HG03457 (cell line): ENCODE data around the gene PAK5.

Source experiments
- ATAC-seq: cut with Tn5 transposase; IDR thresholded peaks from one replicate; pipeline ENCODE4 v1.9.1; 2021; ENCODE audit warnings: moderate number of reproducible peaks; ENCODE audit not compliant: unreplicated experiment

PAK5 gene

GRCh38 chr20:9581509-9581908 lies 257.4 kb downstream of the PAK5 start:
- ATAC-seq, result no peak

GRCh38 chr20:9578594-9578993 lies 260.3 kb downstream of the PAK5 start:
- no peak for ATAC-seq

GRCh38 chr20:9577397-9577796 lies 261.5 kb downstream of the PAK5 start:
- ATAC-seq, result no peak

- no peak for ATAC-seq
Observed at GRCh38 chr20:9576695-9577094, 262.2 kb downstream of the PAK5 start.

- no peak for ATAC-seq
Observed at GRCh38 chr20:9575836-9576235, 263.0 kb downstream of the PAK5 start.

- no peak for ATAC-seq
Observed at GRCh38 chr20:9574776-9575175, 264.1 kb downstream of the PAK5 start.

GRCh38 chr20:9574181-9574580 lies 264.7 kb downstream of the PAK5 start:
- no peak for ATAC-seq

- ATAC-seq, result no peak
Observed at GRCh38 chr20:9573335-9574151, 265.3 kb downstream of the PAK5 start.

DNA sequence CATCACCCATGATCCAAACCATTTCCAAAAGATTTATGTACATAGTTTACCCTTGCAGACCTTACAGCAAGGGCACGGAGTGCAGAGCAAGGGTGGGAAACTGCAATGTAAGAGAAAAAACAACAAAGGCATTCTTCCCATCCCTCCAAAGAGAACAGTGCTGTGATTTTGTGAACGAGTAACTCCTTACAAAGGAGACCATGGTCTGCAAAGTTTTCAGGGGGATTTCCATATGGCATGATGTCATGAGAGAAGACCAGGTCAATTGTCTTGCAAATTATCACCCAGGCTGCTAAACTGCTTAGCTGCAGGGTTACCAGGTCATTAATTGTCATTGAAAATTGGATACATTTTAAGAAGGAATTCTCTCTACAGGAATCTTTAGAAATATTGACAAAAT lies 266.2 kb downstream of the PAK5 start:
- no peak for ATAC-seq

DNA sequence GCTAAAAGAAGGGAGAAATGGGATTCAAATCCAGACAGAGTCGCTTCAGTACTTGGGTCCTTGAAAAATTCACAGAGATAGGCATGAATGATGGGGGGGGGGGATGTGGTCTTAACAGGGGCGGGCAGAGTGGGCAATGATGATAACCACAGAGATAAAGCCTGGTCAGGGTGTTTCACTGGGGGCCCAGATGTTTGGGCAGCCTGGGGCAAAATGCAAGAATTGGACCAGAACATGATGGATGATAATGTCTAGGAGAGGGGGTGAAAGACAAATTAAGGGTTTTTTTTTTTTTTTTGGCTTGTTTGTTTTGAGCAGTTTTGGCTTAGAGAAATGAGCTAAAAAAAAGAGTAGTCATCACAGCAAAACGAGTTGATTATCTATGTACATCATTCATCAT lies 267.1 kb downstream of the PAK5 start:
- ATAC-seq, result no peak

DNA sequence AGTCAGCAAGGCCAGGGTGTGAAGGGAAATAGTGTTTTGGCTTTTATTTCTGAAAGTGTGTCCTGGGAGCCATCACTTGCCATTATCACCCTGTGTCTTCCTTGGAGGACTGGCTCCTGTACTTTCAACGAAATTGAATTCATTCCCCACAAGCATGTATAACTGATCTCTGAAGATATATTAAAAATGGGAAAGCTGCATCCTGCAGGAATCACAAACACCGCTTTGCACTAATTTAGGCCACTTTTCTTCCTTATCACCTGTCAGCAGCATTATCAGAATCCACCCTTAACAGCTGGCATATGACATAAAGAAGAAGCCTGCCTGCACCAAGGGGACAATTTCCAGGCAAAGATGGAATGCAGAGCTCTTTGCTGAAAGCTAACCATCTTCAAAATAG lies 268.3 kb downstream of the PAK5 start:
- no peak for ATAC-seq

DNA sequence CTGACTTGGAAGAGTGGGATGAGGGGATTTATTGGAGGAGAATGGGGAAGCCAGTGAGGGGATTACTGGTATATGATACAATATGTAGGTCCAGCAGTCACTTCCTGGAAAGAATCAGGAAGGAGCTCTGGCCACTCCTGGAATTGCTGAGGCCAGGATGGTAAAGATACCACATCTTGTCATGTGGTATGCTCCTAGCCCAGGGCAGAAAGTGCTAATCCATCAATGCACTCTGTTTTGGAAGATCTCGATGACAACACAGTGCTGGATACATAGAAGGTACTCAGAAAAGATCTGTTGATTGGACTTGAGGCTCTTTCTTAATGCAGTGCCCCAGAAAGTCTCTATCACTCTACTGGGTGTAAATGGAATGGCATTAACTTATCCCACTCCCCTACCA lies 271.9 kb downstream of the PAK5 start:
- no peak for ATAC-seq

GRCh38 chr20:9565910-9566550 lies 272.8 kb downstream of the PAK5 start:
- ATAC-seq, result no peak

DNA sequence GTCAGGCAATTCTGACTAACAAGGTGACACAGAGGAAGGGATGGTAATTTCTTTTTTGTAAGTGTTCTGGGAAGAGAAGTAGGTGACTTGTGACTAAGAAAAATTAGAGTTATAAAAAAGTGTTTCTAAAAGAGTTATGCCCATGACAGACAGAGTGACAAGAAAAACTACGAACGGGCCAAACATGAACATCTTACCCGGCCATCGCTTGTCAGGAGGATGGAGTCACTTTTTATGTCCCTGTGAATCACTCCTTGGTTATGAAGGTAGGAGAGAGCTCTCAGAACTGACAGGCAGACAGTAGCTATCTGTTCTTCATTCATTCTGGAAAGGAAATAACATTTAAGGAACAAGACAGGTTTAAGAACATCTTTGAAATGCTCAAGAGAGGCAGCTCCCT lies 281.5 kb downstream of the PAK5 start:
- no peak for ATAC-seq

DNA sequence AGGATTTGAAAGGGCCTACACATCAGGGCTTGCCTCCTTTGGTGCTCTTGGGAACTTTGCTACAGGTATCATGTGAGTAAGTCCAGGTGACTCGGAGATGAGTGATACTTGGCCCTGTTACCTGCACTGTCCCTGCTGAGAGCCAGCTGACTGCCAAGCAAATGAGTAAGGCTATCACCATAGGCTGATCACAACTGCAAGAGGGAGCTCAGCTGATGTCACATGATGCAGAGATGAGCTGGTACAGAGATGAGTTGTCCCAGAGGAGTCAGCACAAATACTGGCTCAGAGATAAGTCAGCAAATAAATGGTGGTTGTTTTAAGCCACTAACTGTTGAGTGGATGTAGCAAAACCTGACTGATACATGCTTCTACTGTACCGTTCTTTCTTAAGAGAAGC lies 283.1 kb downstream of the PAK5 start:
- no peak for ATAC-seq

DNA sequence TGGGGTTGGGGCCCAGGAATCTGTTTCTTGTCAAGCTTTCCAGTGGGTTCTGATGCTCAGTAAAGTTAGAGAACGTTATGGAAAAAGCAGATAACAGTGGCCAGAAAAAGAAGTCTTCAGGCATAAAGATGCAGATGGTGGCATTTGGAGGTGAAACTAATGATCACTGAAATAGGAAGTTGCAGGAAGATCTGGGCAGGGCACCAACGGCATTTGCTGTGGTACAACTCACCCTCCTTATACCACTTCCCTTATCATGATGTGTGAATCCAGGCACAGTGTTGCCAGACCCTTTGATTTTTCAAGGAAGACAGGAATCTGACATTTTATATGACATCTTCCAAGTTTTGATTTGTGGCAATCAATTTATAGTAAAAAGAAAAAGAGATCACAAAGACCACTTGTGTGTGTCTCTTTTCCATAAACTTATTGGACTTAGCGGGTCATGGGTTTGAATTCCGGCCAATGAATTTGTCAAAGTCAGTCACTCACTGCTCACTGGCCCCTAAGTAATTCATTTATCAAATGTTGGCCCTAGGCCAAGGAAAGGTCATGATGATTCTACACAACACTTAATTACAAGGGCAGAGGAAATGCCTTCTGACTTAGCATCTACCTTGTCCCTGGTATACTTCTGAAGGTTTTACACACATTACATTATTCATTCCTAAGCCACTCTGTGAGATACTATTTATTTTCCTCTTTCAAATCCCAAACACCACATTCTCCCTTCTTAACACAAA lies 286.9 kb downstream of the PAK5 start:
- no peak for ATAC-seq

DNA sequence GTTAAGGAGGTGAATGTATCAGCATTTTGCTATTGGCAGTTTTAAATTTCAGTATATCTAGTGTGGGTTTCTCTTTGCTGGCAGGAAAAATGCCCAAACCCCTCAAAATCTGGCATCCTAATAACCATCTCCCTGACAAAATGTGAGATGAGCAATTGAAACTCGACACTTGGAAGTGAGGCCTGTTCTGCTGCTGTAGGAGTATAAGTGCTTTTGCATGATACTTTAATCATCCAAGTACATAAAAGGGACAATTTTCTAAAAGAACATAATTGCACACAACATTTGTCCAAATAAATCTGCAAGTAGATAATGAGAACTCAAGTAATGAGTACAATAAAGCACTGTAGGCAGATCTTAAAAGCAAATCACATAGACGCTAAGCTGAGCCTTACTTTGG lies 288.0 kb downstream of the PAK5 start:
- no peak for ATAC-seq

DNA sequence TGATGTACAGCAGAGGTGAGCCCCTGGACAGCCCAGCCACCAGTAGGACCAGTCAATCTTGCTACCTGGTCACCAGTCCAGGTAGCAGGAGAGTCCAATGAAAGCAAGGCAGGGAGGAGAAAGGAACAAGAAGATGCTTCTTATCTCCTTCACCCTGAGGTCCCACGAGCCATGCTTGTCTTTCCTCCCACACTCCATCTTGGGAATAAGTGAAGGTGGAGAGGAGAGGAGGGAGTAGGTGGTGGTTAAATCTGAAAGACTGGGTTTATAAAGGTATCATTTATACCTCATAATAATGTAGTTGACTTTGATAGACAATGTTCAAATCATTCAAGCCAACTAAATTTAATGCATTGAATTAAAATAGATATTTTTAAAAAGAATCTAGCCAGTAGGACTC lies 288.6 kb downstream of the PAK5 start:
- no peak for ATAC-seq

DNA sequence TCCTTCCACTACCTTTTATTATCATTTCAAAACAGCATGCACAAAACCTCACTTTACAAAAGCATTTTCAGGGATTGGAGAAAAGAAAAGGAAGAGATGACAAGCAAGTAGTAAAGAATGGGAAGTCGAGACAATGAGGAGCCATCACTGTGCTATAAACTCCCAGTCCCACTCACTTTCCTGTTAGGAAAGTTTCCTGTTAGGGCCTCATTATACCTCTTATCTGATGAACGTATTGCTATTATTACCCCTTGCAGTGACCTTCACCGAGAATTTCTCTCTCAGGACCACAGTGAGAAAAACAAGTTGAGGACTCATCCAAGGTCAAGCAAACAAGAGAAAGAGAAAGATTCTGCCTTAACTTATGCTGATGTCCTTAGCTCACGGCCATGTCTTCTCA lies 295.7 kb downstream of the PAK5 start:
- ATAC-seq, result no peak

GRCh38 chr20:9535449-9535848 lies 303.4 kb downstream of the PAK5 start:
- no peak for ATAC-seq

- ATAC-seq, result no peak
Observed at GRCh38 chr20:9534025-9534424, 304.9 kb downstream of the PAK5 start.
